T-helper 1 cell (primary cell): ENCODE data around the gene MLIP.
"Not testable (repeated sequence)": the region's sequence is repeated elsewhere in the genome, so short reads cannot be mapped to it uniquely, and the experiment has no call there.

Experiments used
- DNase-seq, 5 donors: peaks; one replicate each; pipeline ENCODE4 v3.0.0-alpha.2; 2012 to 2020

MLIP gene

GRCh38 chr6:54142889-54143519, 31.8 kb downstream of the MLIP start:
- DNase-seq: no peak

GRCh38 chr6:54151861-54152260, 40.6 kb downstream of the MLIP start:
- no peak for DNase-seq

DNA sequence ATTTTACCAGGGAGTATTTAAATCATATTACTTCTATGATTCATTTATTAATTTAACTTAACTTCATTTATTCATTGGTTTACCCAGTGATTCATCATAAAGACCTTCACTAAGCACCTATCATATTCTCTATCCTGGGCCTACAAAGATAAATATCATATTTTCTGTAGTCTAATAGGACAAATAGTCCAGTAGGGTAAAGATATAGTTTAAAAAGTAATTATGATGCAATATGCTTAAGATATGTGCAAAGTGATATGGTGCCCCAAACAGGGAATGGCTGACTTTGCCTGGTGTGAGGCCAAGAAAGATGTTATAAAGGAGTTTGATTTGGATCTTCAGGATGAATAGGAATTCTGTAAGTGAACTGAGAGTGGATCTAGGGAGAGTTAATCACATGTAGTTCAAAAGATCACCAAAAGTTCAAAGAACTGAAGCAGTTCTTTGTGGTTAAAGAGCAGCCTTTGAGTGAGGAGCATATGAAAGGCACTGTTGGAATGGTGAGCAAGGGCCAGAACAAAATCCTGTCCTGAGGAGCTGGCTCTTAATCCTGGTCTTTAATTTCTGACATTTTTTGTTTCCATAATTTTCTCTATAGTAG, 45.5 kb downstream of the MLIP start:
- DNase-seq: no peak

DNA sequence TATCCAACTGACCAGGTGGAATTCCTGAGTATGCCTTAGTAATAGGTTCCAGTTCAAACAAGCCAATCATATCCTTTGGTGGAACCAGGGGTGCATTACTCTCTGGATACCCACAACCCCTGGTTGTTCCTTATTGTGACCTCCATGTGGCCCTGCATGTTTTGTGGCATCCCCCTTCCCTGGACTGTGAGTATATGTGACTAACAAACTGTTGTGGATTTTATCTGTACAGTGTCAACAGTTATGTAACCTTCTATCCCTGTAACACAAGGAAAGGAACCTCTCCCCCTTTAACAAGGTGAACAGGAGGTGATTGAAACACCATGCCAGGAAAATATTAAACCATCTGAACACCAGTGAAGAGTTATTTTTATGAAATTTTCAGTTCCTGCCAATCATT, 46.2 kb downstream of the MLIP start:
- DNase-seq: no peak

GRCh38 chr6:54173089-54173488, 61.8 kb downstream of the MLIP start:
- no peak for DNase-seq

GRCh38 chr6:54179152-54179551, 67.9 kb downstream of the MLIP start:
- no peak for DNase-seq

DNA sequence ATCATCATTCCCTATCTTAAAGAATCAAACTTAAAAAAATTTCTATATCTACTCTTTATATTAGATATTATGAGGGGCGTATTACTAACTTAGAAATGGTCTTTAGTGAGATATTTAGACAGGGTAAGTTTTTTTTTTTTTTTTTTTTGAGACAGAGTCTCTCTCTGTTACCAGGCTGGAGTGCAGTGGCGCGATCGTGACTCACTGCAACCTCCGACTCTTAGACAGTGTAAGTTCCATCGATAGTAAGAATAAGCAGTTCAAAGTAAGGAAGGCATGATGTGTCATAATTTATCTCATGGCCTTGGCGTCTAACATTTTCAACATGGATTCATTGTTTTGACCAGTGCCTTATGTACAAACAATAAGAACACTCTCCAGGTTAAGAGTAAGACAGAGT, 72.4 kb downstream of the MLIP start:
- DNase-seq: no peak

DNA sequence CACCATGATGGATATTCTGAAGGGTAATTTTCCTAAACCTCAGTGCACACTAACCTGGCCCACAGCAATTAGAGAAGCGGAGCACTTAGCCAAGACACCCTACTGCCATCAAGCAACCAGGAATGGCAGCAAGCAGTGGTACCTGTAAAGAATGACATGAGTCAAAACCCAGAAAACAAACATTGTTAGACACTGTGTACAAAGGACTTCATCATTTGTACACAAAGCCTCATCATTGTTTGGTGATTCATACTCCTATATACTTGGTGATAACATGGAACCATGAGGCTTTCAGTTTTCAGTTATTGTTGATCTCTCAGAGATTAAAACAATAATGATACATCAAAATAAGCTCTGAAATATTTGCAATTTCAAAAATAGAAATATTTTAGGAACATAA, 74.6 kb downstream of the MLIP start:
- DNase-seq: no peak

DNA sequence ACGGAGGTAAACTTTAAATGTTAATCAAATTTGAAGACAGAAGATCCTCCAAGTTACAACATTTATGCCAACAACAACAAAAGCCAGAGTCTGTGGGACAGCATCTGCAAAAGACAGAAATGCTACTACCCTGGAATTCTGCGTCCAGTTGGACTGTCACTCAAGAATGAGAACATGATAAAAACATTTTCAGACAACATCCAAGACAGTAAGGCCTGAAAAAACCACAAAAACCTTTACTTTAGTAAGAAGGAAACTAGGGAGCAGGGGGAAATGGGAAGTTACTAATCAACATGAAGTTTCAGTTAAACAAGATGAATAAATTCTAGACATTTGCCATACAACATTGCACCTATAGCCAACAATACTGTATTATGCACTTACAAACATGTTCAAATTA, 77.6 kb downstream of the MLIP start:
- DNase-seq: no peak

- no peak for DNase-seq
Measured at GRCh38 chr6:54191461-54191860, 80.2 kb downstream of the MLIP start.

DNA sequence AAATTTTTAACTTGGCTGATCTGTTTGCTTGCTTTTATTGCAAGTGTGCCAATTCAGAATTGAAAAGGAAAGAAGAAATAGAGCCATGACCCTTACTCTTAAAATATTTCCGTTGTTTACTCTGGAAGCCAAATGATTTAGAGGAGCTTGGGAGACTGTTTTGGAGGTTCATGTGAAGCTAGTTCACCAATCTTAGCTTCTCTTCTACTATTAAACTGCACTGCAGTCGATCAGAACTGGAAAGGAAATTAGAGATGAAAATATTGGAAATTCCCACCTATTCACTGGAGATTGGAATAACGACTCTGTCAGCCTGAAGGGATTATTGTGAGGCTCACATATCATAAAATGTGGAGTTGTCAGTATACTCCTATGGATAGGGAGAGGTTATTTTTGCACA, 81.8 kb downstream of the MLIP start:
- DNase-seq: no peak

DNA sequence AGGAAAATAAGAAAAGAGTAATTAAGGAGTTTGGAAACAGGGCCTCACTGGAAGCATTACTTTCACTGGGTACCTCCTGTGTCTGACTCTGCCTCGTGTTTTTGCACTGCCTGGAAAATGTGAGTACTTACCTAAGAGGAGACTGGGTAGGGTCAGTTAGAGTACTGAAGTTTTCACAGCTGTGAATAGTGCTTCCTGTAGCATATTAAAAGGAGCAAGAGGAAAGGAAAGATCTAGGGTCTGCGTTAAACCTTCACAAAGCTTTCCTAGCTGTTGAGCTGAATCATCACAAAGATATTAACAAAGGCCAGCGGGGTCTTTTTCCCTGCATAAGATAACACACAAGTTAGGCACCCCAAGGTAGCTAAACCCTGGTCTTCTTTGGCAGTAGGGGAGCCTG, 82.3 kb downstream of the MLIP start:
- DNase-seq: no peak

GRCh38 chr6:54194067-54194466, 82.8 kb downstream of the MLIP start:
- no peak for DNase-seq

- DNase-seq: no peak
Measured at GRCh38 chr6:54195637-54196036, 84.4 kb downstream of the MLIP start.

- DNase-seq: no peak
Measured at GRCh38 chr6:54196905-54197304, 85.7 kb downstream of the MLIP start.

DNA sequence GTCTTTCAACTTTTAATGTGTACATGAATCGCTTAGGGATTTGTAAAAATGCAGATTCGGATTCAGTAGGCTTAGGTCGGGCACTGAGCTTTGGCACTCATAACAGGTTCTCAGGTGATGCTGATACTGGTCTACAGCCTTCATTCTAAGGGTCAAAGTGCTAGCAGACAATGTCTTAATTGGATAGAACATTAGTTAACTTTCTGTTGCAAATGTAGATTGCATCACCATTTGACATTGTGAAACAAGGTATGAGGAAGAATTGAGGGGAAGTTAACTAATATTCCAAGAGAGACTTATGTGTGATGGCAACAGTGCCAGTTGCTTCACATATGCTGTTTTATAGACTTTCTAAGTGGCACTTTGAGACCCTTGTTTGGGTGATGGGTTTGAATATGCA, 86.9 kb downstream of the MLIP start:
- no peak for DNase-seq

GRCh38 chr6:54203474-54204035, 92.3 kb downstream of the MLIP start:
- DNase-seq: not testable (repeated sequence)

DNA sequence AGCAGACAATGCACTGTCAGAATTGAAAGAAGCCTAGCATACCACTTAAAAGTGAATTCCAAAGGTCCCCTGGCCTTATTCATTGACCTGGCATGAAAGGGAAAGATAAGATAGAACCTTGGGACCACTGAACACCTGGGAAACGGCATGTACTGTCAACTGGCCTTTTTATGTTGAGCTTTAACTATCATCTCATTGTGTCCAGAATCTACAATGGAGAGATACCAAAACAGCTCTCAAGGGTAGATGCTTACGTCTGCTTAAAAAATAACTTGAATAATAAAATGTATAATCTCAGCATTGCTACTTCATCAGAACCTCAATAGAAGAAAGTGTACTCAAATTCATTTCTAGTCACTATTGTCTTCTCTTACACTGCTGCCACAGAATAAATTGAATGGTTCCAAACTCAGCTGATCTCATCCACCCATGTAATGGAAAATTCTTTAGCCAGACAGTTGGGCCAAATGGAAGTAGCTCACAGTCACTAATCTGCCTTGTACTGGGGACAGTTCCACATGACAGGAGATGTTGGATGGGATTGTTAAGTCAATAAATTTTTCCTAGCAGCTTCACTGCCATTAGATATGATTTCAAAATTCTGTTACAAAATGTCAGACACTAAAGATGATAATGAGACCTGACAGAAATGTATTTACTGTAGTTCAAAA, 93.8 kb downstream of the MLIP start:
- DNase-seq: no peak

DNA sequence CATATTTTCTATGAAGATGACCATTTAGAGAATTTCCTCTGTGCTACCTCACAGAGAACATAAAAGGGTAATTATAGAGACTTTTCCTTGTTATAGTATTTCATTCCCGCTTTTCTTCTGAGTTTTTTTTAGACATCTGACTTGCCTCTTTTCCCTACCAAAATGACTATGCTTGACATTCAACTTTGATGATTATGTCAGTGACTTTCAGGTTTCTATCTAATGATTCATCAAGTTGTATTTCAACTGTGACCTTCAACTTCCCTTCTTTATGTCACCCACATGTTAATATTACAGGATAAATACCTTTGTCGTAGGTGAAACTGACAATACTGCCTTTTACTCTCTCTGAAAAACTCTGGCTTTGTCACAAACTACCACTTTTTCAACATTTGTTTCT, 95.3 kb downstream of the MLIP start:
- DNase-seq: no peak

DNA sequence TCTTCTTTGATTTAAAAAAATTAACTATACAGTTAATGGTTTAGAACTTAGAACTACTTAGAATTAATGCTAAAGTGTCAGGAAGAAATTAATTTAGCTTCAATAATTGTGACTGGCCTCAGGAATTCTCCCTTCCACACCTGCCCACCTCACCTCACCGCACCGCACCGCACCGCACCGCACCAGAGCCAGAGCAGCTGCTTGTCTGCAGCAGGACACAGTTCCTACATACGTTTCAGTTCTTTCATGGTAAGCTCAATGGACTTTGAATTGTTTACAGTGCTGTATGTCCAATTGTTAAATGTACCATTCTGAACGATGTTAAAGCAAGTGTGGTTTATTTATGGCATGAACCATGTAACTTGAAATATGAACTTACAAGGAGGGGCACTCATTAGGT, 98.7 kb downstream of the MLIP start:
- DNase-seq: not testable (repeated sequence)

DNA sequence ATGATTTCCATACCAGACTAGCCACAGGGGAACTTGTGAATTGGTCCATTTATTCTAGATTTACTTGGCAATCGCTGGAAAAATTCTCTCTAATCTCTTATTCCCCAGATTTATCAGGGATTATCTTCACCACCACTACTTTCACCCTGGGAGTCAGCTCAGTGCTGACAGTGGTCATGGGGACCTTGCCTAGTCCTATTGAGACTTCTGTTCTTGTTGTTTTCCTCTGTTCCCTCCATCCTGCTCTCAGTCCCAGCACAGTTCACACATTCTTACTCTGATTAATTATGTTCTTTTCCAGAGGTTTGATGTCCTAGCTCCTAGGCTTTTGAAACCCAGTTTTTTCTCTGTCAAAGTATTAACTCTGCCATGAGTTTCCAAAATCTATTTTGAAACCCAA, 103.0 kb downstream of the MLIP start:
- no peak for DNase-seq

DNA sequence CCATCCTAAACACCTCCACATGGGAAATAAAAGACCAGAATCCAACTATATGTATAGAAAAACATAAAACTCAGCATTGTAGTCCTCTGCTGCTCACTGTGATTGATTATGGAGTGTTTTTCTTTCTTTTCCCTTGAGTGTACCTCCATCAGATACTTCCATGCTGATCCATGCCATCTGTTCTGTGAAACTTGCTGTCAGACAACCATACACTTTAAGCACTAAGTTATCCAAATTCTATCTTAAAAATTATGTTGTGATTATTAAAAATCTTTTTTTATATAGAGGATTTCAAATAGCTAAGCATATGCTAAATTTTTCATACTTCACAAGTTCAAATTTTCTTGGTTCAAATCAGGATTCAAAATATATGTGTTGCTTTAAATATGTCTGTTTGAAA, 105.1 kb downstream of the MLIP start:
- DNase-seq: no peak

DNA sequence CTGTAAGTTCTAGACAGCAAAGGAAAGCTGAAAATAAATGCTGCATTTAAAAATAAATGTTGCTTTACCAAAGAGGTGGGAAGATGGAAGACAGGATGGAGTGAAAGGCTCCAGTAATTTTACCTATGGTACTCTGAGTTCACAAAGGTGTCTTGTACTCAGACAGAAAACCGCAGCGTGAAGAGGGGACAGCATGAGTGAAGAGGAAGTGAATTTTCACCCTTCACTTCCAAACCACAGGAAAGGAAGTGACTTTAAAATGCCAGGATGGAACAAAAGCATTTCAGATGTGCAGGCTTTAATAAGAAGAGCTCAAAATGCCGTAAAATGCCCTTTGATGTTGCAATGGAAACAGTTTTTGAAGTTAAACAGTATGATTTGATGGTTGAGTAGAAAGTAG, 105.8 kb downstream of the MLIP start:
- no peak for DNase-seq

DNA sequence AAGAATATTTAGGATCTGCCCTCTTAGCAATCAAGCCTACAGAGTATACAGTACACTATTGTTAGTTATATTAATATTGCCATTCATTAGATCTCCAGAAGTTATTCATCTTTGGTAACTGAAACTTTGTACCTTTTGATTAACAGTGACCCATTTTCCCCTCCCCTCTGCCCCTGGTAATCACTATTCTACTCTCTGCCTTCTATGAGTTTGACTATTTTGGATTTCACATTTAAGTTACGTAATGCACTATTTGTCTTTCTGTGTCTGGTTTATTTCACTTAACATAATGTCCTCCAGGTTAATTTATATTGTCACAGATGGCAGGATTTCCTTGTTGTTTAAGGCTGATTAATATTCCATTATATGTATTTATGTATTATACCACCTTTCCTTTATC, 111.0 kb downstream of the MLIP start:
- DNase-seq: no peak
